Measurements from ENCODE around the gene HECW1.
"Not testable (repeated sequence)": the region's sequence is repeated elsewhere in the genome, so short reads cannot be mapped to it uniquely, and the experiment has no call there.

Gene HECW1

GRCh38 chr7:43592326-43592725 lies 479.9 kb downstream of the HECW1 start:
- H3K9me3 ChIP-seq: no peaks in the 10 kb centered on the region
- H3K36me3 ChIP-seq: peaks cover 14% of the 10 kb centered on the region
- H3K27me3 ChIP-seq: no peaks in the 10 kb centered on the region
- TF ChIP-seq CTCF (IDR thresholded peaks at IDR 0.05): no peak
- no peak overlapping the region for H3K4me3 ChIP-seq (ENCODE audit: low read depth in 1 of 2, low read length in 1 of 2)
- peaks cover 53 to 60% of the 10 kb centered on the region in 2 experiments for H3K4me1 ChIP-seq (ENCODE audit: control insufficient read depth in 1 of 2, insufficient read depth in 1 of 2, low read depth in 1 of 2, low read length in 1 of 2)
- H3K27ac ChIP-seq: peak overlapping the region; percentile 69

DNA sequence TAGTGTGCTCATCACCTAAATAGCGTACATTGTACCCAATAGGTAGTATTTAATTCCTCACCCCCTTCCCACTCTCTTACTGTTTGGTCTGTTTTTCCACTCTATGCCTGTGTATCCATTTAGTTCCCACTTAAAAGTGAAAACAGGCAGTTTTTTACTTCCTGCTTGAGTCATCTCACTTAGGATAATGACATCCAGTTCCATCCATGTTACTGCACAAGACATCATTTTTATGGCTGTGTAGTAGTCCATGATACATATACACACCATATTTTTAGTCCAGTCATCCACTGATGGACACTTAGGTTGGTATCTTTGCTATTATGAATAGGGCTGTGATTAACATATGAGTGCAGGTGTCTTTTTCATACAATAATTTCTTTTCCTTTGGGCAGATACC lies 480.6 kb downstream of the HECW1 start:
- H3K4me3 ChIP-seq (ENCODE audit: low read depth in 1 of 2, low read length in 1 of 2): no peak overlapping the region
- no peaks in the 10 kb centered on the region for H3K27me3 ChIP-seq
- no peak for TF ChIP-seq CTCF (IDR thresholded peaks at IDR 0.05)
- no peaks in the 10 kb centered on the region for H3K9me3 ChIP-seq
- H3K27ac ChIP-seq: peak overlapping the region; percentile 53
- H3K4me1 ChIP-seq (ENCODE audit: control insufficient read depth in 1 of 2, insufficient read depth in 1 of 2, low read depth in 1 of 2, low read length in 1 of 2): peaks cover 48 to 53% of the 10 kb centered on the region in 2 experiments
- H3K36me3 ChIP-seq: peaks cover 21% of the 10 kb centered on the region

DNA sequence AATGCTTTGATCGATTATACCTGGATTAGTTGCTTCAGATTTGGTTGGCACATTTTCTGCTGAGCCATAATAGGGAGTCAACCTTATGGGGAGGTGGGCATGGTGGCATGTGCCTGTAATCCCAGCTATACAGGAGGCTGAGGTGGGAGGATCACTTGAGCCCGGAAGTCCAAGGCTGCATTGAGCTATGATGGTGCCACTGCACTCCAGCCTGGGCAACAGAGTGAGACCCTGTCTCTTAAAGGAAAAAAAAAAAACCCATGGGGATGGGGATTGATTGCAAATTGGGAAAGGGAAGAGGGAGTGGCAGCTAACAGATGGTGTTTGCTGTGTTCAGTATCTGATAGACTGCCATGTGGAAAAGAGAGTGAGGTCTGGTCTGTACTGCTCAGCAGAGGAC lies 481.6 kb downstream of the HECW1 start:
- no peak overlapping the region for H3K27ac ChIP-seq
- no peak for TF ChIP-seq CTCF (IDR thresholded peaks at IDR 0.05)
- H3K4me1 ChIP-seq (ENCODE audit: control insufficient read depth in 1 of 2, insufficient read depth in 1 of 2, low read depth in 1 of 2, low read length in 1 of 2): peaks cover 39 to 43% of the 10 kb centered on the region in 2 experiments

GRCh38 chr7:43596426-43596825 lies 484.0 kb downstream of the HECW1 start:
- not testable (repeated sequence) for H3K27ac ChIP-seq; H3K4me3 ChIP-seq (ENCODE audit: low read depth in 1 of 2, low read length in 1 of 2); H3K27me3 ChIP-seq; H3K9me3 ChIP-seq
- peaks cover 44% of the 10 kb centered on the region for H3K36me3 ChIP-seq
- peaks cover 19 to 21% of the 10 kb centered on the region in 2 experiments for H3K4me1 ChIP-seq (ENCODE audit: control insufficient read depth in 1 of 2, insufficient read depth in 1 of 2, low read depth in 1 of 2, low read length in 1 of 2)

More for the DNA sequence above, 481.6 kb downstream of the HECW1 start:
- no peaks in the 10 kb centered on the region for H3K27me3 ChIP-seq
- peaks cover 31% of the 10 kb centered on the region for H3K36me3 ChIP-seq
- no peak overlapping the region for H3K4me3 ChIP-seq (ENCODE audit: low read depth in 1 of 2, low read length in 1 of 2)
- no peaks in the 10 kb centered on the region for H3K9me3 ChIP-seq

GRCh38 chr7:43600056-43600455 lies 487.6 kb downstream of the HECW1 start:
- Histone ChIP-seq H3K27ac (peak overlapping the region; percentile 18), H3K4me1 (ENCODE audit: control insufficient read depth in 1 of 2, insufficient read depth in 1 of 2, low read depth in 1 of 2, low read length in 1 of 2) (no peaks in the 10 kb centered on the region), H3K36me3 (peaks cover 53% of the 10 kb centered on the region), H3K27me3 (no peaks in the 10 kb centered on the region), H3K9me3 (no peaks in the 10 kb centered on the region), H3K4me3 (ENCODE audit: low read depth in 1 of 2, low read length in 1 of 2) (no peak overlapping the region)
- no peak for TF ChIP-seq CTCF (IDR thresholded peaks at IDR 0.05)

DNA sequence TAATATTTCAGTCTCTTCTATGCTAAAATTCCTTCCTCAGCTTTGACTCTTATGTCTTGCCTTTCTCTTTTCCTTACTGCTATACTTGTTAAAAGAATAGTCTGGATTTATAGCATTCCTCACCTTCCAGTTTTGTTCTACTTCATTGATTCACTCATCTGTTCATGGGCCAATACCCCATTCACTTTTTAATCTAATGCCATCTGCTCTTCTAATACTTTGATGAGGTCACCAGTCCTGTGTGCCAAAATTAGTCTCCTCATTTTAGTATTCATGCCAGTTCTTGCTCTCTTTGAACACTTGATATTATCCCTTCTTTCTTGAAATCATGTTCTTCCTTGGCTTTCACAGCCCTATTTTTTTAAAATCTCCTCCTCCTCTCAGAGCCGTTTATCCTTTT lies 489.8 kb downstream of the HECW1 start:
- Histone ChIP-seq H3K9me3 (no peaks in the 10 kb centered on the region), H3K36me3 (peaks cover 40% of the 10 kb centered on the region), H3K27ac (no peak overlapping the region), H3K4me3 (ENCODE audit: low read depth in 1 of 2, low read length in 1 of 2) (no peak overlapping the region), H3K27me3 (no peaks in the 10 kb centered on the region), H3K4me1 (ENCODE audit: control insufficient read depth in 1 of 2, insufficient read depth in 1 of 2, low read depth in 1 of 2, low read length in 1 of 2) (no peaks in the 10 kb centered on the region)
- no peak for TF ChIP-seq CTCF (IDR thresholded peaks at IDR 0.05)
